H1 (cell line): ENCODE data around the gene AK8. TPM values are rescaled to one million over a fixed set of nuclear protein-coding genes. Genes with fewer than 3 reads are reported as not detected.

Experiments
- CEBPB ChIP-seq: IDR thresholded peaks from 2 replicates; pipeline ENCODE4 v1.6.1; 2012; ENCODE audit warnings: low read depth, low read length
- E2F6 ChIP-seq: IDR thresholded peaks from 2 replicates; pipeline ENCODE4 v1.6.1; 2012; ENCODE audit warnings: inconsistent platforms
- EP300 ChIP-seq, 2 experiments: IDR thresholded peaks; 1 replicate in 1 of 2; 2 replicates in 1 of 2; pipeline ENCODE4 v1.6.1; 2011 to 2012; ENCODE audit warnings: low read depth in 2 of 2, low read length in 2 of 2, mild to moderate bottlenecking in 2 of 2, borderline replicate concordance in 1 of 2, inconsistent platforms in 1 of 2, moderate library complexity in 1 of 2
- KDM4A ChIP-seq: IDR thresholded peaks from one replicate; pipeline ENCODE4 v1.7.1; 2012; ENCODE audit warnings: low read depth, mild to moderate bottlenecking, moderate library complexity, low read length, inconsistent platforms; ENCODE audit not compliant: severe bottlenecking
- MAX ChIP-seq: IDR thresholded peaks from 2 replicates; pipeline ENCODE4 v1.6.1; 2012; ENCODE audit warnings: inconsistent platforms
- NANOG ChIP-seq: IDR thresholded peaks from 2 replicates; pipeline ENCODE4 v1.6.1; 2011; ENCODE audit warnings: low read length, low read depth, mild to moderate bottlenecking, inconsistent platforms; ENCODE audit not compliant: insufficient read depth, poor library complexity, severe bottlenecking
- POLR2AphosphoS5 ChIP-seq: IDR thresholded peaks from 2 replicates; pipeline ENCODE4 v1.6.1; 2011; ENCODE audit warnings: low read depth, low read length
- POU5F1 ChIP-seq: IDR thresholded peaks from 2 replicates; pipeline ENCODE4 v1.6.1; 2011; ENCODE audit warnings: low read depth, mild to moderate bottlenecking, low read length, moderate library complexity
- RNF2 ChIP-seq: fragments of 200-900, 300-1000 bp; sonication (generic); IDR thresholded peaks from 2 replicates; pipeline ENCODE4 v1.7.1; 2016; ENCODE audit warnings: borderline replicate concordance, low read depth, mild to moderate bottlenecking, antibody characterized with exemption, low read length; ENCODE audit not compliant: poor library complexity, severe bottlenecking; ENCODE audit errors: missing control alignments
- RXRA ChIP-seq: IDR thresholded peaks from 2 replicates; pipeline ENCODE4 v1.6.1; 2011; ENCODE audit warnings: low read depth, mild to moderate bottlenecking, low read length, moderate library complexity; ENCODE audit not compliant: insufficient read depth
- SIN3A ChIP-seq, 2 experiments: IDR thresholded peaks in 1 of 2; conservative IDR thresholded peaks in 1 of 2; 2 replicates each; pipeline ENCODE4 v1.6.1; 2011 to 2012; ENCODE audit warnings: low read length in 2 of 2, improper control_type of control experiment in 1 of 2, low read depth in 1 of 2, mild to moderate bottlenecking in 1 of 2
- SIRT6 ChIP-seq: IDR thresholded peaks from one replicate; pipeline ENCODE4 v1.7.1; 2012; ENCODE audit warnings: low read length, inconsistent platforms
- SUZ12 ChIP-seq: fragments of 200-600 bp; sonication (generic); IDR thresholded peaks from 2 replicates; pipeline ENCODE4 v1.6.1; 2012; ENCODE audit warnings: mild to moderate bottlenecking, inconsistent platforms, low read length, moderate library complexity, mixed read lengths
- TAF1 ChIP-seq: IDR thresholded peaks from 2 replicates; pipeline ENCODE4 v1.6.1; 2011; ENCODE audit warnings: mild to moderate bottlenecking, low read depth, low read length
- TBP ChIP-seq: IDR thresholded peaks from 2 replicates; pipeline ENCODE4 v1.6.1; 2011; ENCODE audit warnings: low read depth, low read length, improper control_type of control experiment
- TCF12 ChIP-seq: IDR thresholded peaks from 2 replicates; pipeline ENCODE4 v1.6.1; 2011; ENCODE audit warnings: low read depth, mild to moderate bottlenecking, low read length
- TEAD4 ChIP-seq: IDR thresholded peaks from 2 replicates; pipeline ENCODE4 v1.6.1; 2012; ENCODE audit warnings: low read depth, low read length, inconsistent platforms, mixed read lengths
- polyA plus RNA-seq, 7 experiments: library from polyadenylated mRNA; depleted of rRNA in 3 of 7; stranded (reverse) in 5 of 7; unstranded in 2 of 7; fragments of >200 nt in 5 of 7; fragments of 200-250 nt in 2 of 7; gene quantifications; 1 replicate in 5 of 7; 2 replicates in 1 of 7; 4 replicates in 1 of 7; pipeline versions ENCODE4 v1.2.1 to v1.2.3, GENCODE V29; 2011 to 2013; ENCODE audit warnings: missing spikeins in 2 of 7, mixed read lengths in 2 of 7
- total RNA-seq: library from RNA; stranded (reverse); fragmentation: NEBNext Ultra II Directional; extraction: Animal tissue kit (Norgen Biotek cat#: 25700); gene quantifications from 2 replicates; pipeline ENCODE4 v1.2.1, GENCODE V29; 2021

Gene AK8
- total and polyA plus RNA-seq, 2 of the 8 experiments (the other 6 are each of a cell fraction or from before 2014, with no cell fraction given) = 0.35 to 0.48 TPM

GRCh38 chr9:132768932-132769905 lies 108.9 kb downstream of the AK8 start (continued):
- TF ChIP-seq NANOG (no peak), EP300 (IDR thresholded peaks at IDR 0.05; ENCODE audit: borderline replicate concordance in 1 of 2, low read depth in 2 of 2, low read length in 2 of 2) (no peak), TBP (no peak), SIRT6 (no peak), E2F6 (no peak), POU5F1 (no peak), TEAD4 (no peak), KDM4A (peak; percentile 30), SUZ12 (no peak), RNF2 (no peak), CEBPB (no peak), TAF1 (no peak), POLR2AphosphoS5 (no peak), TCF12 (no peak), MAX (no peak), RXRA (no peak), SIN3A (conservative IDR thresholded peaks at IDR 0.05 in 1 of 2, IDR thresholded peaks at IDR 0.05 in 1 of 2; ENCODE audit: low read depth in 1 of 2, low read length in 2 of 2) (peak in 1 of 2 experiments; percentile 14; a peak in 2 of 4 replicates)
